ENCODE data around the gene CACNG4.

Gene CACNG4

DNA sequence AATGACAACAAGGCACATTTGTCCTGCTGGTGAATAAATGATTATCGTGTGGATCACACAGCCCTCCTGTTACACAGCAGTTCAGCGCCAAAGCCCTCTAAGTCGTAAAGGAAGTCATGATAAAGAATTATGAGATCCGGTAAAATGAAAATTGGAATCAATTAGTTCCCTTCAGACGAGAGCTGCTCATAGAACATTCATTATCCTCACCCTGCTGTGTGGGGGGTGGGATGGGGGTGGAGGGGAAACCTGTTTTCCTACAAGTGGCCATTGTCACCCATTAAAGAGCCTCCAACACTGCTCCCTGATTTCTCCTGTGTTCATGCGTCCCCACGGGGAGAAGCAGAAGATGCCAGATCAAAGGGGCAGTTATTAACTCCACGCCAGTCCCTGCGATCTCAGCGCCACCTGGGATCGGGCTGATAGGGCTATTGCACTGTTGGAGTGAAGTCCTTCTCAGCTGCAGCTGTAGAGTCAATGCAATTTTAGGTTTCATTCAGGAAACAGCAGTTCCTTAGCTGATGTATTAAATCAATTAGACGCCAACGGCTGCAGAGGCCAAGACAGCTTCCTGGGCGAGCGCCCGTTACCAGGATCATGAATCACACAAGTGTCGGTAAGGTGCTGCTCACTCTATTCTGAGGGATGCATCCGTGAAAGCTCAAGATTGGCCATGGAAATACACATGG, 19.2 kb upstream of the CACNG4 start:
- no peak for DNase-seq

DNA sequence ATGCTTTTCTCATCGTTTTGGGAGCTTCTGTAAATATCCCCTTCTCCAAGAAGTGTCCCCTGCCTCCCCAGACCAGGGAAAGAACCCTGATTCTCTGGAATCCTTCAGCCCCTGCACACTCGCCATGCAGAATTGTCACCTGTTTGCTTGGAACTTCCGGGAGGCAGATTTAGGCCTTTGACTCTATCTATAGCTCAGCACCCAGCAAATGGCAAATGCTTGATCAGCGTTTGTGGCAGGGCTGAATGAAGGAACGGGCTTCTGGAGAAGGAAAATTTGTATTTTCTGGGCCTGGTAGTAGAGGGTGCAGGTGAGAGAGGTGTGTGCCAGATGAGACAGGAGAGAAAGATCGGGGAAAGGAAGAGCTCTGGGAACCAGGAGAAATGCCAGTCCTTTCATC, 18.3 kb upstream of the CACNG4 start:
- DNase-seq, result no peak

DNA sequence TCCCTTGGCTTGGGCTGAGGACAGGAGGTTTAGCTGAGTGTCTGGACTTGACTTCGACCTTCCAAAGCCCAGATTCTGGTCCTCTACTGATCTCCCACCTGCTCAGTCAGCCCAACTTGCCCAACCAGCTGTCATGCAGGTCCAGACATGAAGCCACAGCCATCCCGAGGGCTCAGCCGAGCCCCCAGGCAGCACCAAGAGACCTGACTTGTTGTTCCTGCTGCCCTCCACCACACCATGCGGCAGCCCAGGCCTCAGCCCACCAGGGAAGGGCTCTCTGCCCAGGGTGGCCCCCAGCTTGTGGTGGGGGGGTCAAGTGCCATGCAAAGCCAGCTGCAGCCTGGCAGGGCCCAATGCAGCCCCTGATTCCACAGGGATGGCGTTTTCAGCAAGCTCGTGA, 17.2 kb upstream of the CACNG4 start:
- DNase-seq, result no peak

DNA sequence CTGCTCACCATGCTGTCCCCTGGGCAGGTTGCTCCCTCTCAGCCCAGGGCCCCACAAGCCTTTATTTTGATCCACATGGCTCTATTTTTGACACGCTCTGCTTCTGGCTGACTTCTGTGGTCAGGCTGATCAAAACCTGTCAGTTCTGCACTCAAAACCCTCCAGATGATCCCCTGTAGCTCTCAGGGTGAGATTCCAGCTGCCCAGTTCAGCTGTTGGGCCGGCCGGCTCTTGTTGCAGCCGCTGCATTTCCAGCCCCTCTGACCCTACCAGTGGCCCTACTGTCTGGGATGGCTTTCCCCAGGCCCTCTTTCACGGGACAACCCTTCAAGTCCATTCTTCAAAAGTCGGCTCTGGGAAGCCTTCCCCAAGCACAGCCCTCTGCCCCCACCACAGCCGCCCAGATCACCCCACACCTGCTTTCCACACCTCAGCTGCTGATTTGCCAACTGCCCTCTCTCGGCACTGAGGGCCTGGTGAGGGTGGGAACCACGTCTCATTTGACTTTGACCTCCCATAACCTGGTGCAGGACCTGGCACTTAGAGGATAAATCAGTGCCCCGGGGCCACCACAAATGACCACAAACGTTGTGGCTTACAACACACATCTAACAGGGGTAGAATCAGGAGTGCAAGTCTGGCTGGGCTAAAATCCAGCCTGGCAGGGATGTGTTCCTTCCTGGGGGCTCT, 16.3 kb upstream of the CACNG4 start:
- DNase-seq, result no peak

DNA sequence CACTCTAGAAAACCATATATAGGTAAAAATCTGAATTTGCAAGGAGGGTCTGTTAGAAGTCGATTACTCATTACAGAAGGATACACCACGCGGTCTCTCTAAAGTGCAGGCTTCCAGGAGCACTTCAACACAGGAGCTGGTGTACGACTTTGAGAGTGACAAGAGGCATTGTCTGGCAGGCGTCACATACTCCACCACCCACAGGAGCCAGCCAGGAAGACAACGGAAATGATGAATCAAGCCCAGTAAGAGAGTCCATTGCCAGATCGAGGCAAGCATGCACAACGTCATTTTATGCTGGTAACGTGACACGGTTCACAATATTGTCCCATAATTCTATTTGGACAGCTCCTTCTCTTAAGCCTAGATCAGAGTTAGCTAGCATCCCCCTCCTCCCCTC, 15.0 kb upstream of the CACNG4 start:
- DNase-seq, result no peak

DNA sequence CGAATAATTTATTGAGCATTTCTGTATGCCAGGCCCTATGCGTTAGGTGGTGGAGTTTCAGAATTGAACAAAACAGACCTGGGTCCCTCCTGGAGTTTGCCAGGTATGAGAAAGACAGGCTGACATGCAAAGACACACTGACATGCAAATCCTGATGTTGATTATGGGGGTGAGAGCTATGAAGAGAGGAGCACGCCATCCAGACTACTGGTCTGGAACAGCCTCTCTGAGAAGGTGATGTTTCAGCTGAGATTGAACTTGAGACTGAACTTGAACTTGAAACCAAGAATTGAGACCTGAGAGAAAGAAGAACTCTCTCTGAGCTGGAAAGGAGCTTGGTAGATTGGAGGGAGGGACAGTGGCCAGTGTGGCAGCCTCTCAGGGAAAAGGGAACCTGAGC, 14.2 kb upstream of the CACNG4 start:
- no peak for DNase-seq

DNA sequence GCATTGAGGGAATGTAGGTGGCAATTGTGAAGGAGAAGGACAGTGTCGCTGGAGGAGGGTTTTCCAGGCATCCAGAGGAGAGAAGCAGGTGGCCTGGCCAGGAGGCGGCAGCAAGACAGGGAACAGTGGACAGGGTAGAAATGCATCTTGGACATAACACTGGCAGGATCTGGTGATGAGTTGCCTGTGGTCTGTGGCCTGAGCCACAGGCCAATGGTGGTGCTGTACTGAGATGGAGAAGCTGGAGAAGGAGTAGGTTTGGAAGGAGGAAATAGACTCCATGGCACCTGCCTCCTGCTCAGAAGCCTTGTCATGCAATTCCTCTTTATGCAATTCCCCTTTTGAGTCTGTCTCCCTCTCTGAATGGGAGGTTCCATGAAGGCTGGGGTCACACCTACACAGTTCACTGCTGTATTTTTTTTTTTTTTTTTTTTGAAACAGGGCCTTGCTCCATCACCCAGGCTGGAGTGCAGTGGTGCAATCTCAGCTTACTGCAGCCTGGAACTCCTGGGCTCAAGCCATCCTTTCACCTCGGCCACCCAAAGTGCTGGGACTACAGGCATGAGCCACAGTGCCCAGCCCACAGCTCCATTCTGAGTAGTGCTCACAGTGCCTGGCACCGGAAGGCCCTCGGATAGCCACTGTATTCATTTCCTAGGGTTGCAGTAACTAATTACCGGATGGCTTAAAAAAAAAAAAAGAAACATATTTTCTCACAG, 13.5 kb upstream of the CACNG4 start:
- DNase-seq, result no peak

DNA sequence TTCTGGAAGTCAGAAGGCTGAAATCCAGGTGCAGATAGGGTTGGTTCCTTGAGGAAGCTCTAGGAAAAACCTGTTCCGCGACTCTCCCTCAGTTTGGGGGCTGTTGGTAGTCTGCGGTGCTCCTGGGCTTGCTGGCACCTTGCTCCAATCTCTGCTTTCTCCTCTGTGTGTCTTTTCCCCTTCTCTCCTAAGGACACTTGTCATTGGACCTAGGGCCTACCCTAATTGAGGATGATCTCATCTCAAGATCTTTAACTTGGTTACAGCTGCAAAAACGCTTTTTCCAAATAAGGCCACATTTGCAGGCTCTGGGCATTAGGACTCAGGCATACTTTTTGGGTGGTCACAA, 12.9 kb upstream of the CACNG4 start:
- no peak for DNase-seq

DNA sequence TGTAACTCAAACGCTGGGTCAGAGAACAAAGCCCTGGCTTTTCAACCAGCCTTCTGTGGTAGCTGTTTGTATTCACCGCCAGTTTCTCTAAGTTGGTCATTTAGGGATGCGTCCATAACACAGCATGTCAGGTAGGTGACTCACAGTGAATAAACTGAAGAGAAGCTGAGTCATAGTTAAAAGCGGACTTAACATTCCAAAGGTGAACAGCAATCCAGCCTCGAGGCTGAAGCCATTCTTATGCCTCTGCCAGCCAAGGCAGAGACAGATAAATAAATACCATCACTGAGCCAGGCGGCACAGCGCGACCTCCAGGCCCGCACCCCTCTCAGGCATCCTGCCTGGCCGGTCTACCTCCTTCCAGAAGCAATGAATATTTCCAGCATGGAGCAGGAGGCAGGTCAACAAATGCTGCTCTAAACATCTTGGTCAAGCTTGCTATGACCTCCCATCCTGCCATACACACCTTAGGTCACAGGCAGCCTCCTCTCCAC, 12.4 kb upstream of the CACNG4 start:
- DNase-seq, result no peak

DNA sequence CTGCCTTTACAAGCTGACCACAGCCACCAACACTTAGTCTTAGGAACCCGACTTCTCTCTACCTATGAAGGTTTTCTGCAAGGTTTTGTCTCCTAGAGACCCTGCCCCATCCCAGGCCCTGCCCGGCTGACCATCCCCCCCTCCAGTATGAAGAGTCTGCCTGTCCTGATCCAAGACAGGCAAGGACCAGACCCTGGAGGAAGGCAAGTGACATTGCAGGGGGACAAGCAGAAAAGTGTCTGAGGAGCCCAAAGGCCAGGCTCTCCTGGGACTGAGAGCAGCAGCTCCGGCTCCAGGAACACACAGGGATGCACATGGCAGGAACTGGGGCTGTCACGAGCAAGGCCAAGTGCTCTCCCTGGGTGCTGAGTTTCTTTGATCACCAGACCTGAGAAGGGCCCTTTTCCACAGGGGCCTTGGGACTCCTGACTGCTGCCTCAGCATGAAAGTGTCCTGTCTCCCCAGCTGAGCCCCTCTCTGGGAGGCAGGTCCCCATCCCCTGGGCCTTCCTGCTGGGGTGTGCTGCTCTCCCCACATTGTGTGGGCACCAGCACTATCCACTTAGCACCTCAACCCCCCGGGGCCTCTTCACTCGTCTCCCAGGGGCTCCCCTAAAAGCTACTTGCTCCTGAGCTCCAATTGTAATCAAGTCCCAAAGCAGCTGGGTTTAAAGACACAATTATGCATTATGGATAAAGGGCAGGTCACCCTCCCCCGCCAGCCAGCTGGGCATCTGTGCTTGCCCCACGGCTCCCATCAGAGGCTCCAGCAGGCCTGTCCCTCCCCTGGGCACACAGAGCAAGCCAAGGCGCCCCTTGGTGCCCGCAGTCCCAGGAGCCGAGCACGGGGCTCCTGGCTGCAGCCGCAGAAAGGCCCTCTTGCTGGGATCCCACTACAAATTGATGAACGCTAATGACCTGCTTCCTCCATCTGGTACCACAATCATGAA, 11.6 kb upstream of the CACNG4 start:
- no peak for DNase-seq

DNA sequence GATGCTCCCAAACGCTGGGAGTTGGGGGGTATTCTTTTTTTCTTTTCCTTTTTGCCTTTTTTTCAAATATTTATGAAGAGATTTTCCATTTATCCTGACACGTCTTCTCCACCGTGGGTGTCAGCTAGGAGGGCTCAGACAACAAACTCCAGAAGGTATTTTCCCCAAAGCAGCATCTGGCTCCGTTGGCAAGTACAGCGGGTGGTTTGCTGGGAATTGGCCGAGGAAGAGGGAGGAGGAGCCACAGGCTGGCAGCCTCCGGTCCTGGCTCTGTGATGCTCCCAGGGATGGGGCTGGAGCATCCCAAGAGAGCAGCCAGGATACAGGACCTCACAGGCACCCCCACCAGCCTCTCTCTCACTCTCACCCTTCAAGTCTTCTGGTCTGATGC, 10.9 kb upstream of the CACNG4 start:
- DNase-seq, result no peak

DNA sequence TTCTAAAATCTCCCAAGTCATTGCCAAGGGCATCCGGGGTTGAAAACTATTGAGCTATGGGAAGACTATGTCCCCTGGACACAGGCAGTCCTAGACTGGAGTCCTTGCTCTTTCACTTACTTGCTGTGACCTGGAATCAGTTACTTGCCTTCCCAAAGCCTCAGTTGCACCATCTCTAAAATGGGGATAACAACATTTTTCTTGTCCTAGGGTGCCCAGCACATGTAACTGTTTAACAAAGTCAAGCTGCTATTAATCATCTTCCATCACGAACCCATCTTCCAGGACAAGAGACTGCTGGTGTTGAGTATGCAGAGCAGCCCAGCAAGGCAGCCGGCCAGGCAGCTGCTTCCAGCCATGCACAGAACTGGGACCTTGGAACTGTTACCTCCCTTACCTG, 9.9 kb upstream of the CACNG4 start:
- no peak for DNase-seq

DNA sequence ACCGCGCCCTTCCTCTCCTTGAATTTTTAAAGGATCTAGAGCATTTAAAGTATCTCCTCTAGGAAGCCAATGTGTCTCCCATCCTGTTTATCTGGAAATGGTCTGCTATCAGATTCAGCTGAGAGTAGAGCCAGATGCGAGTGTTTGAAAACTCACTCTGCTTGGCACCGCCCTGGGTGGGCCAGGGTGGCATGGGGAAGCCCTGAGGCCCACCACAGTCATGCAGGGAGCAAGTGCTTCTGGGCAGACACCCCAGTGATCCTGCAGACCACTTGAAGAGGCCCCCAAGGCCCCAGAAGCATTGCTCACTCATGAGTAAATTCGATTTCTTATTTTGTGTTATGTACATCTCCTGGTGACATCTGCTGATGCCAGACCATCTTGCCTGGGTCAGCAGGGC, 8.7 kb upstream of the CACNG4 start:
- no peak for DNase-seq

DNA sequence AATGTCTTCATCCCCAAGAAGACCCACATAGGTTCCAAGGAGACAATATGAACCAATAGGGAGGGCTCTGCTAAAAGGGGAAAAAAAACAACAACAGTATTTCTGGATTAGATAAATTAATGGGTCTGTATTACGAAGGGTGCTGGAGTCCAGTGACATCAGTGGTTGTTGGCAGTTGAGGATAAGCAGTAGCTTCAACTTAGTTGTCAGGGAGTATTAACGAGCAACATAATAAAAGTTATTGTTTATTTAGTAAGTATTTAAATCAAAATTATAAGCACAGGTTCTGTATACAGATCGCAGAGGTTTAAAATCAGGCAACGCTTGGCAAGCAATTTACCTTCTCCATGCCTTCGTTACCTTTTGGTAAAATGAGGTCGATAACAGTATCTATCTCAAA, 7.6 kb upstream of the CACNG4 start:
- no peak for DNase-seq

DNA sequence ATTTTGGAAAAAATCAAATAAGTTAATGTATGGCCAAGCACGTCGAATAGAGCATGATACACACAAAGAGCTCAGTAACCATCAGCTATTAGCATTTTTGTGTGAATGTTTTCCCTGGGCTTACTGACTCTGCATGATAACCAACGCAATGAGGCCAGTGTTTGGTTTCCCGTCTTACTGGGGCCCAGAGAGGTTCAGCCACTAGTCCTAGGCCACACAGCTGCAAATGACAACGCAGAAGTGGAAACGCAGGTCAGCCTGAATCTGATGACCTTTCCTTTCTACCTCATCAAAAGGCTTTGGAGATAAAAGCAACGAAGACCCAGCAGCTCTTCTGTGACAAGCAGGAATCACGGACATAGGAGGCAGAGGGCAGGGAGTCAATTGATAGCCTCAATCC, 7.2 kb upstream of the CACNG4 start:
- DNase-seq, result no peak

DNA sequence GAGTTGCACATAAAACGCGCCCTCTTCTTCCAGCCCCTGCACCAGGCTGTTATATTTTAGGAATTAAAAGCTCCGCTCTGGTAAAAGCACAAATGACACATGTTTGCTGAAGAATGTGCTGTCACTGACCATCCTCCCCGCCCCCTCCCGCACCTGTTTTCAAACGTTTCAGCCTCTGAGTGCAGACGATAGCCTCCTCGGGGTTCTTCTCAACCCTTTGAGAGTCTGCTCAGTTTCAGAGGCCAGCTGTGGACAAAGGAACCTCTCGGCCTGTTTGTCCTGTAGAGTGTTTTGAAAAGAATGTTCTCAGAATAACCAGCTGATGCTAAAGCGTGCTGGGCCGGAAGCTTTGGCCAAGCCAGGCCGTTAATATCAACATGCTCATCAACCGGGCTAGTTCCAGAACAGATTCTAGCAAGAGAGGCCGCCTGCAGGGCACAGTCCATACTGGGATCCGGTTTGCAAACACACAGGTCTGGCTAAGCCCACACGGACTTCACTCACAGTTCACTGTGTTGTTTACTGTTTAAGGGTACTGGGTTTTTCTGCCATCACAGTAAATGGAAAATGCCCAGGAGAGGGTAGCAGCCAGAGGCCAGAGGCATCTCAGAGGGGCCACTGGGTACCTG, 6.4 kb upstream of the CACNG4 start:
- DNase-seq, result no peak

DNA sequence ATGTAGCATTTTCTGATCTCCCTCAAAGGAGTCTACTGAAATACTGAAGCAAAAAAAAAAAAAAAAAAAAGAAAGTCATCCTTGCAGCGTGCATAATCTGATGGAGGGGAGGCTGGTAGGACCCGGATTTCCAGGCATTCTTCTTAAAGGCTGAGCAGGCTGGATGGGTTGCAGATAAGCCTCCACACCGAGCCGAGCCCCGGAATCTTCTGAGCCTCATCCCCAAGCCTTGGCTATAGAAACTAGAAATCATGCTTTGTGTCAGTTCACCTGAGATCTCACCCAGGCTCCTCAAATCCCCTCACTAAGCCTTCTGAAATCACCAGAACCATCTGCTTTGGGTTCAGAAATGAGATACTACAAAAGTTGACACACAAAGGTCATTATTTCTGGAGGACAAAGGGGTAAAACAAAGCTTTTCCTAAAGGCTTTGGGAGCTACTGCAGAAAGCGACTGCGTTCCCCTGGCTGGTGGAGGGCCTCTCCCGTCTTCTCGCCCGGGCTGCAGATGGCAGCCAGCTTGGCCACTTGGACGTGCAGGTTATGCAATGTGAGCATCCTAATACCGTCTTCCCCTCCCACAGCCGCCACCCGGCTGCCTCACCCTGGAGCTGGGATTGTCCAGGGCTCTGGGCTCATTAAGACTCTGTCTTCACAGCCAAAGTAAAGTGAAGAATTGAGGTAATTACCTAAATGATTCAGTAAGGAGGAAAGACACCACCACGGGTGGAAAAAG, 4.7 kb upstream of the CACNG4 start:
- no peak for DNase-seq

DNA sequence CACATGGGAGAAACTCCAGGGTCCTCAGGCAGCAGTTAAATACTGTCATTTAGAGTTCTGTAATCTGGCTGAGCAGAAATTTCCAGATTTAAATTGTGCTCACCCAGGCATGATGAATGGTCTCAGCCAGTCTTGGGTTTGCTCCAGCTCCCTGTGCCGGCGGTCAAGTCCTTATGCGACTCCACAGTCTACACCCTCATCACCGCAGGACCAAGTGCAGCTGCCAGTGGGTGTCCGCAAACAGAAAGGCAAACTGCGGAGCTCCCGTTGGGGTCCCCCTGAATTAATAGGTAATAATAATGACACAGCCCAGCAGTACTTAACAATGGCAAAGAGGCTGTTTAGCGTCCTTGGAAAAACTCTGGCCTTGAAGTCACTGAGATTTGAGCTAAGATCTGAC, 3.9 kb upstream of the CACNG4 start:
- DNase-seq, result no peak

DNA sequence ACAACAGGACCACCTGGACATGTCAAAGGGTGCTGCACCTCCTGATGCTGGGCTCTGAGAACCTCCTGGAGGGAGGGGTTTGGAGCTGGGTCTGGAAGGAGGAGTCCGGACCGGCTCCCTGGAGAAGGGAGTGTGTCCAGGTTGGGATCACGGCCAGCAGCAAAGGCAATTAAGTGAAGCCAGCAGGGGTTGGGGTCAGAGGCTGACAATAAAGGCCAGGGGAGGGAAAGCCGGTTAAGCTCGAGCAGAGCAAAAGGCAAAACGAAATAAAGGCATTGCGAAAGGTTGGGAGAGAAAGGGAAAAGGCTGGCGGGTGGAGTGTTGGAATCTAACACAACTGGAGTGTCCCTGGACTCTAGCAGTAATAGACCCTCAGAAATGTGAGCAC, 992 bp upstream of the CACNG4 start:
- no peak for DNase-seq

DNA sequence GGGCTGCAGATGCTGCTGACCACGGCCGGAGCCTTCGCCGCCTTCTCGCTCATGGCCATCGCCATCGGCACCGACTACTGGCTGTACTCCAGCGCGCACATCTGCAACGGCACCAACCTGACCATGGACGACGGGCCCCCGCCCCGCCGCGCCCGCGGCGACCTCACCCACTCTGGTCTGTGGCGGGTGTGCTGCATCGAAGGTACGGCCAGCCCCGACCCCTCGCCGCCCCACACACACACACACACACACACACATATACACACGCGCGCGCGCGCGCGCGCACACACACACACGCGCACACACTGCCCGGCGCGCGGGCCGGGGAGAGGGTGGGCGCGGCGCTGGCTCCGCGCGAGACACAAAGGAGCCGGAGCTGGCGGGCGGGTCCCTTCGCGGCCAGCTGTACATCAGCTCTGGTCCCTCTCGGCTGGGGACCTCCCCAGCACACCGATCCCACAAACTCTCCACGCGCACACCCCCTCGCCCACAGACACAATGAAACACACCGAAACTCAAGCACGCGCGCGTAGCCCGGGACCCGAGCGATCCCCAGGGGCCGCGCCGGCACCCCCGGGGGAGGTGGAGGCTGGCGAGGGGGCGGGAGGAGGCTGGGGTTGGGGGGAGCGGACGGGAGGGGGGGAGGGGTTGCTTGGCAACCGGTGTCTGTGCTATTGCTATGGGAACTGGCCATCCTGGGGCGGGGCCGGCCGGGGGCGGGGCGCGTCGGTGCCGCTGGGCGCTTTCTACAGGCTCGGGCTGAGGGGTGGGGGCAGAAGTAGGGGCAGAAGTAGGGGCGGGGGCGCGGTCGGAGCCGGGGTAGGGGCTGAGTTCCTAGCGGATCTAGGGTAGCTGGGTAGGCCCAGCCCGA, 658 bp downstream of the CACNG4 start:
- DNase-seq, result peak; percentile 74

DNA sequence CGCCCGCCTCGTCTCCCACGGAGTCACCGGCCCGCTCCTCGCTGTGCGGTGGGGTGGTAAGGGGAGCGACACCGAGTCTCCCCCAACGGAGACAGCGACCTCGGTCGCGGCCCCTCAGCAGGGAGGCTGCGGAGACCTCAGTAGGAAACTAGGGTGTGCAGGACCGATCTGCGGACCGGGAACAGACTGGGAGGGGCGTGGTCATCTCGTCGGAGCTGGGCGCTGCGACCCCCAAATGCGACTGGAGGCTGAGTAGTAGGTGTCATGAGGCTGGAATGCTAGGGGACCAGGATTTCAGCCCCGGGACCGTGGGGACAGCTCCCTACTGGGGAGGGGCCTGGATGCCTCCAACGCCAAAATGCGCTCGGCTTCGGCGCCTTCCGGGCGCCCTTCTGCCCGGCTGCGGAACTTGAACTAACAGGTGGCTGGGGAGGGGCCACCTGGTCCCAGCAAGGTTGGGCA, 1.3 kb downstream of the CACNG4 start:
- DNase-seq, result no peak

All from NCI-H748 treated with DMSO at 0.1 percent for 48 hours (cell line).